ENCODE data around the gene KIAA1755. TPM values are rescaled to one million over a fixed set of nuclear protein-coding genes. Genes with fewer than 3 reads are reported as not detected.
A peak's percentile ranks its signal among the peaks of the same experiment; 100 is the strongest.

Gene KIAA1755
- polyA plus RNA-seq, 1 of the 3 experiments (the other 2 are of a cell fraction) = 0.54 TPM

- peaks cover 4% of the 10 kb centered on the region for H3F3A ChIP-seq (replicated peaks; ENCODE audit: insufficient read depth)
- H3K9me3 ChIP-seq = no peaks in the 10 kb centered on the region
- no peak overlapping the region for H3K9ac ChIP-seq
- CTCF ChIA-PET = interaction anchor here (0.9 to 16.4 kb wide), 2 partner anchors 19 to 35 kb away, joined by 3 to 148 read pairs; no protein-coding TSS in a partner anchor
- no peaks in the 10 kb centered on the region for H3K9me2 ChIP-seq
- no peaks in the 10 kb centered on the region for H3K36me3 ChIP-seq (replicated peaks in 1 of 2; ENCODE audit: control insufficient read depth in 1 of 2, insufficient read depth in 2 of 2, low read length in 1 of 2)
- H3K4me3 ChIP-seq (ENCODE audit: low read depth in 2 of 2, low read length in 1 of 2) = no peak overlapping the region
- H3K27me3 ChIP-seq (ENCODE audit: insufficient read depth) = no peaks in the 10 kb centered on the region
- no peak for TF ChIP-seq CHD2 (IDR thresholded peaks at IDR 0.05; ENCODE audit: low read length, partially characterized antibody)
- TF ChIP-seq GATA2 (CRISPR knock-in tag; IDR thresholded peaks at IDR 0.05) = no peak
- TF ChIP-seq TEAD4 (IDR thresholded peaks at IDR 0.05; ENCODE audit: borderline replicate concordance, insufficient read depth) = no peak
- no peak for TF ChIP-seq MXI1 (IDR thresholded peaks at IDR 0.05; ENCODE audit: low read depth, low read length)
- no peak for TF ChIP-seq RXRA (IDR thresholded peaks at IDR 0.05; ENCODE audit: borderline replicate concordance, low read depth)
- no peak for TF ChIP-seq MEF2A (IDR thresholded peaks at IDR 0.05; ENCODE audit: borderline replicate concordance, low read depth)
- no peak for TF ChIP-seq GABPA (IDR thresholded peaks at IDR 0.05; ENCODE audit: low read depth)
- H2AFZ ChIP-seq (ENCODE audit: low read depth) = no peak overlapping the region
- H3K4me2 ChIP-seq = no peak overlapping the region
- POLR2A ChIA-PET = no interaction called here
- no peak overlapping the region for H3K27ac ChIP-seq (ENCODE audit: low read depth in 2 of 2, low read length in 1 of 2)
- no peaks in the 10 kb centered on the region for H4K20me1 ChIP-seq (ENCODE audit: insufficient read depth)
- no peak for DNase-seq
- 92% methylated on average over 8 of the region's 8 CpGs for WGBS (ENCODE audit: low lambda C conversion rate)
- peaks cover 0 to 3% of the 10 kb centered on the region in 2 experiments; a peak in 1 of 4 replicates for H3K4me1 ChIP-seq (ENCODE audit: control insufficient read depth in 1 of 2, insufficient read depth in 2 of 2, low read depth in 1 of 2, low read length in 1 of 2)
- no peaks in the 10 kb centered on the region for H3K79me2 ChIP-seq (ENCODE audit: insufficient read depth)
These were observed 57.6 kb downstream of the KIAA1755 start for GRCh38 chr20:38202982-38203293.

- CTCF ChIA-PET = interaction anchor here (0.9 to 16.4 kb wide), 6 partner anchors 13 to 638 kb away, joined by 3 to 148 read pairs (median 4); no protein-coding TSS in a partner anchor
These were observed 58.2 kb downstream of the KIAA1755 start for GRCh38 chr20:38202153-38202981.

More at GRCh38 chr20:38202153-38202981, 58.2 kb downstream of the KIAA1755 start:
- no peak overlapping the region for H2AFZ ChIP-seq (ENCODE audit: low read depth)
- H3F3A ChIP-seq (replicated peaks; ENCODE audit: insufficient read depth) = peaks cover 4% of the 10 kb centered on the region
- H3K4me3 ChIP-seq (ENCODE audit: low read depth in 2 of 2, low read length in 1 of 2) = no peak overlapping the region
- no peaks in the 10 kb centered on the region for H4K20me1 ChIP-seq (ENCODE audit: insufficient read depth)
- no peak overlapping the region for H3K9ac ChIP-seq
- H3K4me2 ChIP-seq = no peak overlapping the region
- H3K27ac ChIP-seq (ENCODE audit: low read depth in 2 of 2, low read length in 1 of 2) = peak overlapping the region in 1 of 2 experiments; percentile 73; a peak in 1 of 4 replicates
- TF ChIP-seq RFX5 (IDR thresholded peaks at IDR 0.05; ENCODE audit: low read length) (no peak), CHD2 (IDR thresholded peaks at IDR 0.05; ENCODE audit: low read length, partially characterized antibody) (no peak), TAF1 (IDR thresholded peaks at IDR 0.05; ENCODE audit: borderline replicate concordance, low read depth, low read length) (no peak), FOXJ3 (CRISPR knock-in tag; IDR thresholded peaks at IDR 0.05) (no peak), JUND (IDR thresholded peaks at IDR 0.05) (no peak), PBX3 (IDR thresholded peaks at IDR 0.05) (no peak), NFIC (IDR thresholded peaks at IDR 0.05; ENCODE audit: borderline replicate concordance) (no peak), USF2 (IDR thresholded peaks at IDR 0.05; ENCODE audit: borderline replicate concordance, low read depth, low read length) (no peak), YY1 (IDR thresholded peaks at IDR 0.05; ENCODE audit: low read depth) (no peak), MAX (IDR thresholded peaks at IDR 0.05; ENCODE audit: low read depth) (no peak), POLR2AphosphoS5 (IDR thresholded peaks at IDR 0.05; ENCODE audit: low read depth, low read length) (no peak), EZH2phosphoT487 (IDR thresholded peaks at IDR 0.05; ENCODE audit: borderline replicate concordance, low read depth) (no peak), ZBTB33 (IDR thresholded peaks at IDR 0.05; ENCODE audit: borderline replicate concordance, low read depth) (no peak), FOSL2 (IDR thresholded peaks at IDR 0.05; ENCODE audit: borderline replicate concordance, low read depth) (no peak)
- WGBS (ENCODE audit: low lambda C conversion rate) = 94% methylated on average over 10 of the region's 12 CpGs
- H3K4me1 ChIP-seq (ENCODE audit: control insufficient read depth in 1 of 2, insufficient read depth in 2 of 2, low read depth in 1 of 2, low read length in 1 of 2) = peaks cover 0 to 3% of the 10 kb centered on the region in 2 experiments; a peak in 1 of 4 replicates
- H3K27me3 ChIP-seq (ENCODE audit: insufficient read depth) = no peaks in the 10 kb centered on the region
- no peaks in the 10 kb centered on the region for H3K9me2 ChIP-seq
- H3K9me3 ChIP-seq = no peaks in the 10 kb centered on the region
- no peaks in the 10 kb centered on the region for H3K79me2 ChIP-seq (ENCODE audit: insufficient read depth)
- POLR2A ChIA-PET = no interaction called here
- H3K36me3 ChIP-seq (replicated peaks in 1 of 2; ENCODE audit: control insufficient read depth in 1 of 2, insufficient read depth in 2 of 2, low read length in 1 of 2) = no peaks in the 10 kb centered on the region
- no peak for DNase-seq

Data from SK-N-SH (cell line).